Esophagus squamous epithelium (tissue), 5 donors: ENCODE results near the gene HSBP1L1. TPM values are rescaled to one million over a fixed set of nuclear protein-coding genes. Genes with fewer than 3 reads are reported as not detected.
A peak's percentile ranks its signal among the peaks of the same experiment; 100 is the strongest.
"Not testable (repeated sequence)": the region's sequence is repeated elsewhere in the genome, so short reads cannot be mapped to it uniquely, and the experiment has no call there.

Source experiments
- DNase-seq: peaks from one replicate; lab custom pipeline; 2025; lab: John Stamatoyannopoulos, UW
- H3K27ac ChIP-seq, 4 donors: fragments of 200-600 bp; sonication (generic); one replicate each; pipeline ENCODE4 v1.5.1; 2016 to 2019; ENCODE audit warnings: mild to moderate bottlenecking in 1 of 4
- H3K27me3 ChIP-seq, 4 donors: fragments of 200-600 bp; sonication (generic); 1 replicate in 3 of 4; 2 replicates in 1 of 4; pipeline versions ENCODE4 v1.5.1 to v1.6.0; 2017 to 2021; ENCODE audit warnings: antibody characterized with exemption in 1 of 4
- H3K36me3 ChIP-seq, 3 donors: fragments of 200-600 bp; sonication (generic); one replicate each; pipeline ENCODE4 v1.5.1; 2016 to 2019
- H3K4me1 ChIP-seq, 3 donors: fragments of 200-600 bp; sonication (generic); one replicate each; pipeline ENCODE4 v1.5.1; 2017 to 2019
- H3K4me3 ChIP-seq, 4 donors: fragments of 200-600 bp; sonication (generic); 1 replicate in 3 of 4; 2 replicates in 1 of 4; pipeline ENCODE4 v1.5.1; 2016 to 2019; ENCODE audit warnings: mild to moderate bottlenecking in 2 of 4, moderate library complexity in 1 of 4
- H3K9me3 ChIP-seq, 3 donors: fragments of 200-600 bp; sonication (generic); one replicate each; pipeline ENCODE4 v1.5.1; 2016 to 2019
- POLR2A ChIP-seq, 4 donors: fragments of 450-650 bp; IDR thresholded peaks; one replicate each; pipeline ENCODE4 v1.6.1; 2017; ENCODE audit warnings: antibody characterized with exemption in 4 of 4, mild to moderate bottlenecking in 4 of 4, moderate library complexity in 3 of 4
- WGBS, 2 donors: methylation state at CpG; one replicate each; pipeline ENCODE4 v1.1.5; 2018; 5-methylcytosine and 5-hydroxymethylcytosine counted together
- intact Hi-C: fragments of 100-400 bp; cut with DNase I; formaldehyde crosslinking; loops from one replicate; pipeline ENCODE4 v1.15.0; 2022
- total RNA-seq, 4 donors: library from RNA; depleted of rRNA; stranded (reverse); fragments of >200 nt; gene quantifications; one replicate each; pipeline ENCODE4 v1.1.0, GENCODE V29; 2016
- TF ChIP-seq, protein P1 (sequence below), 6 experiments: fragments of 450-650 bp in 4 of 6; fragments of 200-600 bp in 2 of 6; sonication (generic) in 2 of 6; IDR thresholded peaks; one replicate each; pipeline ENCODE4 v1.5.1; 2016 to 2019; ENCODE audit warnings: antibody characterized with exemption in 6 of 6, mild to moderate bottlenecking in 4 of 6, moderate library complexity in 4 of 6
- donor health status: DM: yes; HTN: yes; CAD: no.

Gene HSBP1L1
- total RNA-seq, 4 donors from 2014 or later: 17.7 to 27.1 (median 25.8) TPM

DNA sequence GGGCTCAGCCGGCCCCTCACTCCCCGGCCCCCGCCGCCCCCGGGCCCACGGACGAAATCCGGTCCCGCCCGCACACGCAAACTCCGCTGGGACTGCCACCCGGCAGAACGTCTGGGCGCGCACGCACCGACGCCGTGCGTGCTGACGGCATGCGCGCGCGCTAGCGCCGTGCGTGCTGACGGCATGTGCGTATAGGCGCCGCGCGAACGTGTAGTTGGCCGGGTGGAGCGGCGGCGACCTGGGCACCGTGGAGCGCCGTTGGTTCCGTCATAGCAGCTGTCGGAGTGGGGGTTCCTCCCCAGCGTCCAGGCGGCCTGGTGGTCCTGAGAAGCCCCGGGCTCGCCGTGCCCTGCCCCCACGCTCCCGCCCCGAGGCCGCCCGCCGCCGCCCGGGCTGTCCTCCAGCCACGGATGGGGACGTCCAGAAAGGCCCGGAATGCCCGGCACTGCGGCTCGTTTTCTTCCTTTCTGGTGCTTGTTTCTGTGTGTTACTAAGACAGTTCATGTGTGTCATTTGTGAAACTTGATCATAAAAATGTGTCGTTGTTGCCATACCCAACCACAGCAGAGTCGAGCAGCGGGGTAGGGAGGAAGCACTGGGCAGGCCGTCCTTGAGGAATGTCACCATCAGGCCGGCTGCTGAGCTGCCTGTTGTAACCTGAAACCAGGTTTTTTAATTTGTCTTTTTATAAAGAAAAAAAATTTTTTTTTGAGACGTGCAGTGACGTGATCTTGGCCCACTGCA, 24.2 kb downstream of the HSBP1L1 start, which contains the start of gene TXNL4A:
Gene TXNL4A, minus strand, starts transcription at position 113 of the 744 bp plus-strand sequence. CDS start 171 bp downstream, outside the sequence.
- intact Hi-C loops: no loop called here
- WGBS, 2 donors: 0 to 3% methylated on average over 7 to 16 of the region's 71 CpGs
- Histone ChIP-seq H3K36me3 (peaks cover 0 to 25% (median 0%) of the 10 kb centered on the region in 3 donors), H3K4me3 (peak within 1 kb of the TSS; percentile 79 to 99 (median 90)), H3K27ac (peak within 1 kb of the TSS; percentile 93 to 99 (median 96)), H3K27me3 (no peaks in the 10 kb centered on the region), H3K9me3 (no peaks in the 10 kb centered on the region), H3K4me1 (peaks cover 9 to 38% (median 16%) of the 10 kb centered on the region in 3 donors)
- DNase-seq: peak; percentile 21
- TF ChIP-seq, protein P1, sequence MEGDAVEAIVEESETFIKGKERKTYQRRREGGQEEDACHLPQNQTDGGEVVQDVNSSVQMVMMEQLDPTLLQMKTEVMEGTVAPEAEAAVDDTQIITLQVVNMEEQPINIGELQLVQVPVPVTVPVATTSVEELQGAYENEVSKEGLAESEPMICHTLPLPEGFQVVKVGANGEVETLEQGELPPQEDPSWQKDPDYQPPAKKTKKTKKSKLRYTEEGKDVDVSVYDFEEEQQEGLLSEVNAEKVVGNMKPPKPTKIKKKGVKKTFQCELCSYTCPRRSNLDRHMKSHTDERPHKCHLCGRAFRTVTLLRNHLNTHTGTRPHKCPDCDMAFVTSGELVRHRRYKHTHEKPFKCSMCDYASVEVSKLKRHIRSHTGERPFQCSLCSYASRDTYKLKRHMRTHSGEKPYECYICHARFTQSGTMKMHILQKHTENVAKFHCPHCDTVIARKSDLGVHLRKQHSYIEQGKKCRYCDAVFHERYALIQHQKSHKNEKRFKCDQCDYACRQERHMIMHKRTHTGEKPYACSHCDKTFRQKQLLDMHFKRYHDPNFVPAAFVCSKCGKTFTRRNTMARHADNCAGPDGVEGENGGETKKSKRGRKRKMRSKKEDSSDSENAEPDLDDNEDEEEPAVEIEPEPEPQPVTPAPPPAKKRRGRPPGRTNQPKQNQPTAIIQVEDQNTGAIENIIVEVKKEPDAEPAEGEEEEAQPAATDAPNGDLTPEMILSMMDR (IDR thresholded peaks at IDR 0.05): no peak
- TF ChIP-seq POLR2A (IDR thresholded peaks at IDR 0.05): peak in 2 of 4 donors; percentile 81 to 88

DNA sequence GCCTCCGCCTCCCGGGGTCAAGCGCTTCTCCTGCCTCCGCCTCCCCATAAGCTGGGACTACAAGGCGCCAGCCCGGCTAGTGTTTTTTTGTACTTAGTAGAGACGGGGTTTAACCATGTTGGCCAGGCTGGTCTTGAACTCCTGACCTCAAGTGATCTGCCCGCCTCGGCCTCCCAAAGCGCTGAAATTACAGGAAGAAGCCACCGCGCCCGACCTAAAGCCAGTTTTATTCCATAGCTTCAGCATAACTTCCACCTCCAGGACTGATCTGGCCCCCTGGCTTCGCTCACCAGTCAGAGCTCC, 24.7 kb downstream of the HSBP1L1 start:
- Histone ChIP-seq H3K9me3 (no peaks in the 10 kb centered on the region), H3K4me1 (peaks cover 9 to 35% (median 16%) of the 10 kb centered on the region in 3 donors), H3K4me3 (peak overlapping the region; percentile 79 to 99 (median 90)), H3K27me3 (no peaks in the 10 kb centered on the region), H3K27ac (peak overlapping the region in 3 of 4 donors; percentile 93 to 99 (median 96)), H3K36me3 (peaks cover 0 to 24% (median 0%) of the 10 kb centered on the region in 3 donors)
- no peak for DNase-seq
- intact Hi-C loops: no loop called here
- TF ChIP-seq POLR2A (IDR thresholded peaks at IDR 0.05): no peak
- TF ChIP-seq, protein P1 (IDR thresholded peaks at IDR 0.05): no peak
- 43 to 65% methylated on average over 11 to 13 of the region's 14 CpGs for WGBS, 2 donors

DNA sequence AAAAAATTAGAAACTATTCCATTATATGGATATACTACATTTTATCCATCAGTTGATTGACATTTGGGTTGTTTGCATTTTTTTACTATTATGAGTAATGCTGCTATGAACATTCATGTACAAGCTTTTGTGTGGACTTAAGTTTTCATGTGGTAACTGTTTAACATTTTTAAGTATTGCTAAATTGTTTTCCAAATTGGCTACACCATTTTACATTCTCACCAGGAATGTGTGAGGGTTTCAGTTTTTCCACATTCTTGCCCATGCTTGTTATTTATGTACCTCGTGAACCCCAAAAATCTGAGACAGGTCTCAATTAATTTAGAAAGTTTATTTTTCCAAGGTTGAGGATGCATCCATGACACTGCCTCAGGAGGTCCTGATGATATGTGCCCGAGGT, 27.1 kb downstream of the HSBP1L1 start:
- H3K9me3 ChIP-seq: no peaks in the 10 kb centered on the region
- no peak for DNase-seq
- TF ChIP-seq, protein P1 (IDR thresholded peaks at IDR 0.05): no peak
- no peak for TF ChIP-seq POLR2A (IDR thresholded peaks at IDR 0.05)
- intact Hi-C loops: no loop called here
- no peak overlapping the region for H3K4me3 ChIP-seq
- no peaks in the 10 kb centered on the region for H3K27me3 ChIP-seq
- H3K36me3 ChIP-seq: peaks cover 0 to under 1% (median 0%) of the 10 kb centered on the region in 3 donors
- H3K27ac ChIP-seq: no peak overlapping the region
- H3K4me1 ChIP-seq: peaks cover 7 to 21% (median 14%) of the 10 kb centered on the region in 3 donors
- WGBS, 2 donors: 56 to 60% methylated on average over 2 of the region's 2 CpGs

DNA sequence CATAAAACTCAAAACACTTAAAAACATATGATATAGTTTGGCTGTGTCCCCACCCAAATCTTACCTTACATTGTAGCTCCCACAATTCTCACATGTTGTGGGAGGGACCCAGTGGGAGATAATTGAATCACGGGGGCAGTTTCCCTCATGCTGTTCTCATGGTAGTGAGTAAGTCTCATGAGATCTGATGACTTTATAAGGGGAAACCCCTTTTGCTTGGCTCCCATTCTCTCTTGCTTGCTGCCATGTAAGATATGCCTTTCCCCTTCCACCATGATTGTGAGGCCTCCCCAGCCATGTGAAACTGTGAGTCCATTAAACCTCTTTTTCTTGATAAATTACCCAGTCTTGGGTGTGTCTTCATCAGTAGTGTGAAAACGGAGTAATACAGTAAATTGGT, 35.3 kb downstream of the HSBP1L1 start:
- intact Hi-C loops, H3K27ac ChIP-seq, H3K27me3 ChIP-seq, H3K36me3 ChIP-seq, H3K4me1 ChIP-seq, H3K4me3 ChIP-seq, DNase-seq: not testable (repeated sequence)
- H3K9me3 ChIP-seq: peaks cover 0 to 15% (median 13%) of the 10 kb centered on the region in 3 donors
- WGBS, 2 donors: 63 to 71% methylated on average over 2 of the region's 2 CpGs

DNA sequence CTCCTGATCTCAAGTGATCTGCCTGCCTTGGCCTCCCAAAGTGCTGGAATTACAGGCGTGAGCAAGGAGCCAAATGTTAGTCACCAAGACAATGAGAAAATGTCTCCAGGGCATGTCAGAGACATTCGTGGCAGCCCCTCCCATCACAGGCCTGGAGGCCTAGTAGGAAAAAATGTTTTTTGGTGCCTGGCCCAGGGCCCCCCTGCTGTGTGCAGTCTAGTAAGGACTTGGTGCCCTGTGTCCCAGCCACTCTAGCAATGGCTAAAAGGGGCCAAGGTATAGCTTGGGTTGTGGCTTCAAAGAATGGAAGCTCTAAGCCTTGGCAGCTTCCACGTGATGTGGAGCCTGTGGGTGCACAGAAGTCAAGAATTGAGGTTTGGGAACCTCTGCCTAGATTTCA, 36.4 kb downstream of the HSBP1L1 start:
- no peak for TF ChIP-seq POLR2A (IDR thresholded peaks at IDR 0.05)
- TF ChIP-seq, protein P1 (IDR thresholded peaks at IDR 0.05): no peak
- Histone ChIP-seq H3K4me3 (no peak overlapping the region), H3K27me3 (no peaks in the 10 kb centered on the region), H3K9me3 (peaks cover 0 to 15% (median 13%) of the 10 kb centered on the region in 3 donors), H3K36me3 (no peaks in the 10 kb centered on the region), H3K27ac (no peak overlapping the region), H3K4me1 (no peaks in the 10 kb centered on the region)
- DNase-seq: no peak
- intact Hi-C loops: no loop called here
- 45 to 74% methylated on average over 2 to 3 of the region's 3 CpGs for WGBS, 2 donors
